Measurements from ENCODE around the gene MATN4. TPM values are rescaled to one million over a fixed set of nuclear protein-coding genes. Genes with fewer than 3 reads are reported as not detected.

The MATN4 gene
- total and polyA plus RNA-seq, 2 of the 4 experiments (the other 2 are of a cell fraction) = 0.12 TPM; not detected in 1

DNA sequence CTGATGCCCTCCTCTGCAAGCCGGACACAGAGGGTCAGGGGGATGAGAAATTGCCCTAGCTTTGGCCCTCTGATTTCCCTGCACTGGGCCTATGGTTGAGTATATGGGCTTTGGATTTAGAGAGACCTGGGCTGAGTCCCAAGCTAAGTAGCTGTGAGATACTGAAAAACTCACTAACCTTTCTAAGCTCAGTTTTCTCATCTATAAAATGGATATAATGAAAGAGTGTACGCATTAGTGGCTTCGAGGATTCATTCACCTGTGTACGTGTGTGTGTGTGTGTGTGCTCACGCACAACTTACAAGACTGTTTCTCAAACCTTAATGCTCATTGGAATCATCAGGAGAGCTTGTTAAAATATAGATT lies 14.1 kb downstream of the MATN4 start:
- no peak overlapping the region for H3K23ac ChIP-seq (ENCODE audit: low read depth, low read length)
- no peak overlapping the region for H2BK20ac ChIP-seq (ENCODE audit: low read depth, low read length)
- no peak for DNase-seq
- no peaks in the 10 kb centered on the region for H3K36me3 ChIP-seq (ENCODE audit: control insufficient read depth, insufficient read depth, low read length)
- no peak overlapping the region for H3K56ac ChIP-seq (ENCODE audit: extremely low read depth, insufficient read depth, low read length)
- H4K20me1 ChIP-seq (ENCODE audit: insufficient read depth, low read length) = no peaks in the 10 kb centered on the region
- H3K4me2 ChIP-seq (ENCODE audit: low read depth, low read length) = peak overlapping the region; percentile 29; the same call in 1 of the 2 replicates
- BruUV-seq (replicated peaks) = no TSS peak
- ChIA-PET CTCF (interaction anchor here (0.6 to 1.8 kb wide), 19 partner anchors 8 to 352 kb away, joined by 3 to 12 read pairs (median 4); partner anchors contain the start of genes SEMG1 and SYS1), POLR2A (ENCODE audit: unreplicated experiment) (interaction anchor here (0.8 kb wide), 1 partner anchor 8 kb away, joined by 3 read pairs; no protein-coding TSS in a partner anchor)
- H3K4me3 ChIP-seq (ENCODE audit: insufficient read depth, low read depth, low read length) = no peak overlapping the region
- no peaks in the 10 kb centered on the region for H3K4me1 ChIP-seq (ENCODE audit: control insufficient read depth, insufficient read depth, low read length)
- H3K18ac ChIP-seq (ENCODE audit: low read depth, low read length) = no peak overlapping the region
- no peaks in the 10 kb centered on the region for H3K9me1 ChIP-seq (ENCODE audit: insufficient read depth, low read length)
- H2AK9ac ChIP-seq (replicated peaks; ENCODE audit: low read depth, low read length, poor library complexity) = no peak overlapping the region
- TF ChIP-seq MAZ (IDR thresholded peaks at IDR 0.05; ENCODE audit: borderline replicate concordance, low read depth, low read length) (no peak), MAFK (IDR thresholded peaks at IDR 0.05; ENCODE audit: low read depth, low read length) (no peak), SMC3 (IDR thresholded peaks at IDR 0.05; ENCODE audit: low read depth, low read length) (no peak), RAD21 (IDR thresholded peaks at IDR 0.05; ENCODE audit: low read length) (no peak), NFE2L2 (IDR thresholded peaks at IDR 0.05; ENCODE audit: low read depth, low read length) (no peak), CHD1 (IDR thresholded peaks at IDR 0.05; ENCODE audit: low read depth, low read length) (no peak), BHLHE40 (IDR thresholded peaks at IDR 0.05; ENCODE audit: low read depth, low read length) (no peak), POLR2A (IDR thresholded peaks at IDR 0.05; ENCODE audit: low read depth, low read length) (no peak)
- TF ChIP-seq, protein P1, sequence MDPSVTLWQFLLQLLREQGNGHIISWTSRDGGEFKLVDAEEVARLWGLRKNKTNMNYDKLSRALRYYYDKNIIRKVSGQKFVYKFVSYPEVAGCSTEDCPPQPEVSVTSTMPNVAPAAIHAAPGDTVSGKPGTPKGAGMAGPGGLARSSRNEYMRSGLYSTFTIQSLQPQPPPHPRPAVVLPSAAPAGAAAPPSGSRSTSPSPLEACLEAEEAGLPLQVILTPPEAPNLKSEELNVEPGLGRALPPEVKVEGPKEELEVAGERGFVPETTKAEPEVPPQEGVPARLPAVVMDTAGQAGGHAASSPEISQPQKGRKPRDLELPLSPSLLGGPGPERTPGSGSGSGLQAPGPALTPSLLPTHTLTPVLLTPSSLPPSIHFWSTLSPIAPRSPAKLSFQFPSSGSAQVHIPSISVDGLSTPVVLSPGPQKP (IDR thresholded peaks at IDR 0.05; ENCODE audit: borderline replicate concordance, low read depth, low read length) = no peak
- TF ChIP-seq, protein P2, sequence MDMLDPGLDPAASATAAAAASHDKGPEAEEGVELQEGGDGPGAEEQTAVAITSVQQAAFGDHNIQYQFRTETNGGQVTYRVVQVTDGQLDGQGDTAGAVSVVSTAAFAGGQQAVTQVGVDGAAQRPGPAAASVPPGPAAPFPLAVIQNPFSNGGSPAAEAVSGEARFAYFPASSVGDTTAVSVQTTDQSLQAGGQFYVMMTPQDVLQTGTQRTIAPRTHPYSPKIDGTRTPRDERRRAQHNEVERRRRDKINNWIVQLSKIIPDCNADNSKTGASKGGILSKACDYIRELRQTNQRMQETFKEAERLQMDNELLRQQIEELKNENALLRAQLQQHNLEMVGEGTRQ (IDR thresholded peaks at IDR 0.05; ENCODE audit: low read depth, low read length) = no peak
- no peaks in the 10 kb centered on the region; the same call in 1 of the 2 replicates for H3K9me3 ChIP-seq (ENCODE audit: control insufficient read depth, insufficient read depth, low read length)
- no peak overlapping the region for H2BK120ac ChIP-seq (ENCODE audit: low read depth, low read length)
- H4K91ac ChIP-seq (ENCODE audit: insufficient read depth, low read depth, low read length) = no peak overlapping the region
- intact Hi-C loops (cut with micrococcal nuclease) = loop anchor here (5.0 kb wide), 1 partner anchor 547 kb away; the partner anchor contains the start of gene KCNK15
- H3K4ac ChIP-seq (ENCODE audit: low read depth, low read length) = no peak overlapping the region
- no peak overlapping the region for H2AK5ac ChIP-seq (ENCODE audit: low read depth, low read length)
- no peak overlapping the region for H2BK15ac ChIP-seq (ENCODE audit: low read depth, low read length)
- no peaks in the 10 kb centered on the region for H3K79me1 ChIP-seq (ENCODE audit: low read depth in 1 of 2, low read length in 2 of 2)
- H2AFZ ChIP-seq (replicated peaks; ENCODE audit: low read length, poor library complexity) = peak overlapping the region; percentile 96
- H4K5ac ChIP-seq (ENCODE audit: low read depth, low read length) = no peak overlapping the region
- in situ Hi-C loops (cut with MboI; ENCODE audit: low sequenced_read_pairs) = loop anchor here (25.0 kb wide), 1 partner anchor 182 kb away; the partner anchor contains the start of genes KCNS1, WFDC12 and WFDC5
- dilution Hi-C loops (cut with HindIII; ENCODE audit: low sequenced_read_pairs, unreplicated experiment) = no loop called here
- no peak for ATAC-seq (ENCODE audit: low read depth)
- H3K9ac ChIP-seq (ENCODE audit: low read depth, low read length) = no peak overlapping the region
- no CpG with 5 or more reads among the region's 5 CpGs for WGBS, 2 experiments (ENCODE audit: extremely low coverage in 2 of 2, insufficient read length in 1 of 2)
- no peak overlapping the region for H3K27ac ChIP-seq (ENCODE audit: insufficient read depth, low read length)
- H2BK5ac ChIP-seq (ENCODE audit: low read depth, low read length, poor library complexity, severe bottlenecking) = no peak overlapping the region
- H4K8ac ChIP-seq (ENCODE audit: low read depth in 2 of 2, low read length in 2 of 2) = no peak overlapping the region
- peaks cover 13% of the 10 kb centered on the region for H3K27me3 ChIP-seq (ENCODE audit: control insufficient read depth, insufficient read depth, low read length)
- no peak overlapping the region for H3K14ac ChIP-seq (replicated peaks; ENCODE audit: low read depth, low read length)

Data from IMR-90 (cell line).